ENCODE measurements around the gene CRTAC1.

DNA sequence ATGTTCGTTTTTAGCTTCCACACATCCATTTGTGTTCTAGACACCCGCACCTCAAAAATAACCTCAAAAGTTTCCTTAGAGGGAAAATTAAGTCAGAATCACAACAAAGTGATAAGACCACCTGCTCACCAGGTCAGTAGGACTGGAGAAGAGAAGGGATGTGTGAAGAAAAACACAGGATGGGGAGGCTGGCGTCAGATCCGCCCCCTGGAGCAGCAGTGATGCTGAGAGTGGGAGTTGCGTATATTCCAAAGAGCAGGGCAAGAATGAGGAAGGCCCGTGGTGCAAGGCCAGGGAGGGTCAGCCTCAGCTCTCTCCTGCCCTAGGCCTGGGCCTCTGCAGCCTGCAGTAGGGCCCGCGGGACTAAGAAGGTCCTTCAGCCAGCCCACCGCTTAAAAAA is 28.7 kb downstream of the CRTAC1 start:
- TF ChIP-seq, protein P1, sequence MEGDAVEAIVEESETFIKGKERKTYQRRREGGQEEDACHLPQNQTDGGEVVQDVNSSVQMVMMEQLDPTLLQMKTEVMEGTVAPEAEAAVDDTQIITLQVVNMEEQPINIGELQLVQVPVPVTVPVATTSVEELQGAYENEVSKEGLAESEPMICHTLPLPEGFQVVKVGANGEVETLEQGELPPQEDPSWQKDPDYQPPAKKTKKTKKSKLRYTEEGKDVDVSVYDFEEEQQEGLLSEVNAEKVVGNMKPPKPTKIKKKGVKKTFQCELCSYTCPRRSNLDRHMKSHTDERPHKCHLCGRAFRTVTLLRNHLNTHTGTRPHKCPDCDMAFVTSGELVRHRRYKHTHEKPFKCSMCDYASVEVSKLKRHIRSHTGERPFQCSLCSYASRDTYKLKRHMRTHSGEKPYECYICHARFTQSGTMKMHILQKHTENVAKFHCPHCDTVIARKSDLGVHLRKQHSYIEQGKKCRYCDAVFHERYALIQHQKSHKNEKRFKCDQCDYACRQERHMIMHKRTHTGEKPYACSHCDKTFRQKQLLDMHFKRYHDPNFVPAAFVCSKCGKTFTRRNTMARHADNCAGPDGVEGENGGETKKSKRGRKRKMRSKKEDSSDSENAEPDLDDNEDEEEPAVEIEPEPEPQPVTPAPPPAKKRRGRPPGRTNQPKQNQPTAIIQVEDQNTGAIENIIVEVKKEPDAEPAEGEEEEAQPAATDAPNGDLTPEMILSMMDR (IDR thresholded peaks at IDR 0.05): no peak
- TF ChIP-seq POLR2A (IDR thresholded peaks at IDR 0.05): no peak
